ENCODE data around the gene KIF17.

The KIF17 gene

DNA sequence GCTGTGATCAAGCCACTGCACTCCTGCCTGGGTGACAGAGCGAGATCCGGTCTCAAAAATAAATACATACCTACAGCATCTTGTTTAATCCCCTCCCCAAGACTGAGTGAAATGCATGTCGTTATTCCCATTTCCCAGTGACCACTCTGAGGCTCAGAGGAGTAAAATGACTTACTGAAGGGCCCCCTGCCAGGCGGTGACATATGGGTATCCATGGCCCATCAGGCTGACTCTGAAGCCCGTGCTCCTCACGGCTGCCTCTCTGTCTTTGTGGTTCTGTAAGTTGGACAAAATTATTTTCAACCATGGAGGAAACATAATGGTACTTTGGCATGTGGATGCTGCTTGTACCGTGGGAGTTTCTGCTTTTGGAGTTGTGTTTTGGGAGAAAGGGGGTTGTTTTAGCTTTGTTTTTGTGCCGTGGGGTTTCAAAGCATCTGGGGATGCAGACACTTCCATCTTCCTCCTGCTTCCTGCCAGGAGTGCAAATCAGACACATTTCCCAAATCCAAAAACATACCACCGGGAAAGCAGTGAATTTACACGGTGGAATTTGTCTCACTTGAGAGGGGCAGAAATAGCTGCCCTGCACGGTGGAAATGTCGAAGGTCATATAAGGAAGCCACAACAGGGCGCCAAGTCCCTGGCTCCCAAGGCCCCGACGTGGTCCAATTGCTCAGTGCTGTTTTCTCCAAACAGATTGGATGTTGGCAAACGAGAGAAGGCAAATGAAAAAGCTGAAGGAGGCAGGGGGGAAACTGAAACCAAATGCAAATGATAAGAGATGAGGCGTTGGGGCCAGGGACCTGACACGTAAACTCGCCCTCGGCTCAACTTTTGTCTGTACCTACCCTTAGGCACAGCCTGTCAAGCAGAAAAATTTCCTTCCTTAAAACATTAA, 101.6 kb downstream of the KIF17 start:
- Histone ChIP-seq H3K4me2 (ENCODE audit: low read length) (no peak overlapping the region), H3K27ac (ENCODE audit: low read depth, low read length) (no peak overlapping the region), H3K4me3 (ENCODE audit: low read length) (no peak overlapping the region), H4K20me1 (ENCODE audit: control insufficient read depth, insufficient read depth, low read depth, low read length) (no peaks in the 10 kb centered on the region), H3F3A (ENCODE audit: control insufficient read depth, insufficient read depth) (no peaks in the 10 kb centered on the region), H3K9me3 (ENCODE audit: control insufficient read depth, insufficient read depth, low read length) (no peaks in the 10 kb centered on the region), H3K79me2 (ENCODE audit: control insufficient read depth, low read length) (no peaks in the 10 kb centered on the region), H3K4me1 (ENCODE audit: control insufficient read depth, low read length) (no peaks in the 10 kb centered on the region), H3K27me3 (ENCODE audit: control insufficient read depth, low read length) (no peaks in the 10 kb centered on the region), H3K36me3 (ENCODE audit: control insufficient read depth, low read length) (no peaks in the 10 kb centered on the region), H3K9me2 (replicated peaks; ENCODE audit: control insufficient read depth, low read length) (no peaks in the 10 kb centered on the region)
- TF ChIP-seq EZH2phosphoT487 (IDR thresholded peaks at IDR 0.05; ENCODE audit: borderline replicate concordance, low read length) (no peak), CTCF (IDR thresholded peaks at IDR 0.05; ENCODE audit: low read depth, low read length, poor library complexity, severe bottlenecking) (no peak)

DNA sequence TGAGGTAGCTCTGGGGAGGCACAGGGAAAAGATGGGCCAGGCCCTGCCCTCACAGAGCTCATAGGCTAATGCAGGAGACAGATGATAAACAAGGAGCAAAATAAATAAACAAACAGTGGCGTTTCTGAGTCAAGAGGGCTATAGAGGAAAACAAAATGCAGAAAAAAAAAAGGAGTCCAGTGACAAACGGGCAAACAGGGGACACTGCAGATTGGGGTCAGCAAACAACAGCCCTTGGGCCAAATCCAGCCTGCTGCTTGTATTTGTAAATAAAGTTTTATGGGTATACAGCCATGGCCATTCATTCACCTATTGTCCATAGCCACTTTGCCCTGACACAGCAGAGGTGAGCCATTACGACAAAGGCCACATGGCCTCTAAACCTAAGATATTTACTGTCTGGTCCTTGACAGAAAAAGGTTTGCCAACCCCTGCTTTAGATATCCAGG, 103.7 kb downstream of the KIF17 start:
- H3K4me2 ChIP-seq (ENCODE audit: low read length) = no peak overlapping the region
- no peaks in the 10 kb centered on the region for H3K36me3 ChIP-seq (ENCODE audit: control insufficient read depth, low read length)
- no peaks in the 10 kb centered on the region for H3K27me3 ChIP-seq (ENCODE audit: control insufficient read depth, low read length)
- H3K4me1 ChIP-seq (ENCODE audit: control insufficient read depth, low read length) = no peaks in the 10 kb centered on the region
- no peaks in the 10 kb centered on the region for H3K9me2 ChIP-seq (replicated peaks; ENCODE audit: control insufficient read depth, low read length)
- TF ChIP-seq EZH2phosphoT487 (IDR thresholded peaks at IDR 0.05; ENCODE audit: borderline replicate concordance, low read length) (no peak), CTCF (IDR thresholded peaks at IDR 0.05; ENCODE audit: low read depth, low read length, poor library complexity, severe bottlenecking) (no peak)
- H3K79me2 ChIP-seq (ENCODE audit: control insufficient read depth, low read length) = no peaks in the 10 kb centered on the region
- H4K20me1 ChIP-seq (ENCODE audit: control insufficient read depth, insufficient read depth, low read depth, low read length) = no peaks in the 10 kb centered on the region
- no peak overlapping the region for H3K4me3 ChIP-seq (ENCODE audit: low read length)
- no peaks in the 10 kb centered on the region for H3F3A ChIP-seq (ENCODE audit: control insufficient read depth, insufficient read depth)
- no peaks in the 10 kb centered on the region for H3K9me3 ChIP-seq (ENCODE audit: control insufficient read depth, insufficient read depth, low read length)
- no peak overlapping the region for H3K27ac ChIP-seq (ENCODE audit: low read depth, low read length)

All from DOHH2 (cell line).